ENCODE measurements around the gene RARRES2. TPM values are rescaled to one million over a fixed set of nuclear protein-coding genes. Genes with fewer than 3 reads are reported as not detected.
"Not testable (repeated sequence)": the region's sequence is repeated elsewhere in the genome, so short reads cannot be mapped to it uniquely, and the experiment has no call there.

RARRES2 gene
- total RNA-seq, 6 donors from 2014 or later = 54.2 to 303 (median 160) TPM

GRCh38 chr7:150295027-150295426, 46.4 kb downstream of the RARRES2 start:
- H3K9me3 ChIP-seq, H3K27me3 ChIP-seq, H3K27ac ChIP-seq, H3K4me1 ChIP-seq, H3K4me3 ChIP-seq, DNase-seq, H3K36me3 ChIP-seq: not testable (repeated sequence)
- ATAC-seq (ENCODE audit: low FRiP score in 2 of 2) = peak; percentile 14 to 45
- 67 to 69% methylated on average over 8 of the region's 8 CpGs for WGBS, 2 donors

GRCh38 chr7:150290317-150290716, 51.1 kb downstream of the RARRES2 start:
- not testable (repeated sequence) for DNase-seq; H3K4me1 ChIP-seq; H3K36me3 ChIP-seq; H3K9me3 ChIP-seq; H3K27me3 ChIP-seq; H3K27ac ChIP-seq; H3K4me3 ChIP-seq; ATAC-seq (ENCODE audit: low FRiP score in 2 of 2)
- WGBS, 2 donors = 60 to 75% methylated on average over 5 to 6 of the region's 6 CpGs

DNA sequence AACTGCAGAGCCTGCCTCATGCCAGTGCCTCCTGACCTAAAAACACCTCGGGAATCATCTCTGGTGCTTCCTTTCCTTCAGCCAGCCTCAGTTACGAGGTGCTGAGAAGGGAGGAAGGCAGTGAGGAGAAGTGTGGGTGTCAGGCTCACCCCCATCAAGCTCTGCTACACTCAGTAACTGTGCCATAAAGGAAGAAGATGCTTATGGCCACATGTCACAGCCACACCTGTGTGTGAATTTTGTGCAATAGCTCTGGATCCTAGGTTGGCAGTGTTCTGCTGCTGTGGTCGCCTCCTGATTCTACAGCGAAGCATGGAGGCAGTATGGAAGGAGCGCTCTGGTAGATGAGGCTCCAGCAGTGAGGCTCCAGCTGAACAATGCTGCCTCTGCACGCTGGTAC, 52.6 kb downstream of the RARRES2 start:
- 83 to 94% methylated on average over 6 of the region's 6 CpGs for WGBS, 2 donors

More for the DNA sequence above, 52.6 kb downstream of the RARRES2 start:
- not testable (repeated sequence) for H3K9me3 ChIP-seq; ATAC-seq (ENCODE audit: low FRiP score in 2 of 2); H3K4me1 ChIP-seq; H3K27me3 ChIP-seq; H3K27ac ChIP-seq; DNase-seq; H3K36me3 ChIP-seq; H3K4me3 ChIP-seq

Other genes with a start within 250 kb of the RARRES2 start
- 10 to 100 TPM; 15.4 to 31.4 (median 19.2) TPM for gene LRRC61, start 18.3 kb downstream of the RARRES2 start, total RNA-seq
- 100 to 1,000 TPM in 1 of 6 donors, 10 to 100 TPM in 5; 12.1 to 123 (median 24.1) TPM for gene ACTR3C, start 18.1 kb downstream of the RARRES2 start, total RNA-seq
- 100 to 1,000 TPM in 4 of 6 donors, 10 to 100 TPM in 2; 65.2 to 125 (median 105) TPM for gene REPIN1, start 27.2 kb upstream of the RARRES2 start, total RNA-seq
- gene ZNF775, start 37.7 kb upstream of the RARRES2 start, total RNA-seq = 1 to 10 TPM; 3.0 to 6.5 (median 5.5) TPM
- gene GIMAP8, start 109.0 kb upstream of the RARRES2 start, total RNA-seq = 10 to 100 TPM; 15.6 to 39.6 (median 31.7) TPM
- 10 to 100 TPM; 32.5 to 45.0 (median 36.8) TPM for gene GIMAP7, start 173.2 kb upstream of the RARRES2 start, total RNA-seq
- 10 to 100 TPM; 34.0 to 78.9 (median 43.0) TPM for gene GIMAP4, start 225.8 kb upstream of the RARRES2 start, total RNA-seq

Data from upper lobe of left lung (tissue), 6 donors.